Endothelial cell of umbilical vein (primary cell): ENCODE results near the gene PPP2R2C. TPM values are rescaled to one million over a fixed set of nuclear protein-coding genes. Genes with fewer than 3 reads are reported as not detected.

Experiments used
- BruUV-seq: library from RNA; stranded (reverse); fragments of 400-500 nt; replicated peaks from 2 replicates; lab custom pipeline; 2021; lab: Mats Ljungman, UMichigan
- CTCF ChIA-PET: fragments of 300-600, 350-600 bp; sonication (Branson Sonifier 250); formaldehyde crosslinking; loops from one replicate; lab custom pipeline; 2021; ENCODE audit warnings: antibody characterized with exemption, inconsistent platforms; lab: Charles Lee
- POLR2A ChIA-PET: fragments of 300-600, 350-600 bp; sonication (Branson Sonifier 250); formaldehyde crosslinking; loops from one replicate; lab custom pipeline; 2021; ENCODE audit warnings: antibody characterized with exemption, inconsistent platforms; lab: Charles Lee
- DNase-seq: peaks from one replicate; pipeline ENCODE4 v3.0.0-alpha.2; 2011; ENCODE audit warnings: low read depth, low spot score
- FAIRE-seq: peaks from 2 replicates; lab custom pipeline; 2011; peaks lifted over from hg19 to GRCh38; lab: Jason Lieb, UNC
- H2AFZ ChIP-seq: 2 replicates; pipeline ENCODE4 v1.6.0; 2012; ENCODE audit warnings: low read depth, low read length, control low read depth, inconsistent platforms
- H3K27ac ChIP-seq: 2 replicates; pipeline ENCODE4 v1.5.1; 2011; ENCODE audit warnings: low read depth, mild to moderate bottlenecking, control low read depth, low read length, moderate library complexity; ENCODE audit not compliant: insufficient read depth
- H3K27me3 ChIP-seq, 2 experiments: 2 replicates each; pipeline versions ENCODE4 v1.6.0 to v1.6.1; 2011; ENCODE audit warnings: low read length in 2 of 2, mixed read lengths in 1 of 2; ENCODE audit not compliant: control insufficient read depth in 2 of 2, insufficient read depth in 2 of 2
- H3K36me3 ChIP-seq, 2 experiments: 2 replicates in 1 of 2; 3 replicates in 1 of 2; pipeline ENCODE4 v1.5.1; 2011; ENCODE audit warnings: low read length in 2 of 2, mild to moderate bottlenecking in 1 of 2, moderate library complexity in 1 of 2; ENCODE audit not compliant: control insufficient read depth in 2 of 2, insufficient read depth in 2 of 2; ENCODE audit errors: extremely low read depth in 1 of 2
- H3K4me1 ChIP-seq: 3 replicates; pipeline ENCODE4 v1.5.1; 2011; ENCODE audit warnings: mild to moderate bottlenecking, low read length; ENCODE audit not compliant: control insufficient read depth, insufficient read depth; ENCODE audit errors: extremely low read depth
- H3K4me2 ChIP-seq: 2 replicates; pipeline ENCODE4 v1.6.1; 2011; ENCODE audit warnings: low read length, control low read depth, mixed read lengths; ENCODE audit not compliant: insufficient read depth
- H3K4me3 ChIP-seq, 3 experiments: fragments of 200-600 bp in 1 of 3; sonication (generic), shearing (Covaris generic) in 1 of 3; replicated peaks in 1 of 3; 2 replicates each; pipeline ENCODE4 v1.5.1; 2011 to 2016; ENCODE audit warnings: control low read depth in 3 of 3, low read length in 3 of 3, mild to moderate bottlenecking in 2 of 3, inconsistent platforms in 1 of 3, low read depth in 1 of 3, moderate library complexity in 1 of 3; ENCODE audit not compliant: insufficient read depth in 1 of 3
- H3K79me2 ChIP-seq: 2 replicates; pipeline ENCODE4 v1.6.0; 2012; ENCODE audit warnings: low read length, inconsistent platforms; ENCODE audit not compliant: control insufficient read depth, insufficient read depth
- H3K9ac ChIP-seq: replicated peaks from 2 replicates; pipeline ENCODE3; 2011; ENCODE audit warnings: low read length, control low read depth; ENCODE audit not compliant: insufficient read depth; ENCODE audit errors: extremely low read depth
- H3K9me1 ChIP-seq: replicated peaks from 3 replicates; pipeline ENCODE4 v1.6.0; 2011; ENCODE audit warnings: mild to moderate bottlenecking, low read length; ENCODE audit not compliant: control insufficient read depth, insufficient read depth; ENCODE audit errors: extremely low read depth
- H3K9me3 ChIP-seq: replicated peaks from 2 replicates; pipeline ENCODE4 v1.5.1; 2012; ENCODE audit warnings: low read length, inconsistent platforms; ENCODE audit not compliant: control insufficient read depth, insufficient read depth
- H4K20me1 ChIP-seq: replicated peaks from 2 replicates; pipeline ENCODE3; 2011; ENCODE audit warnings: mild to moderate bottlenecking, low read length; ENCODE audit not compliant: control insufficient read depth, insufficient read depth; ENCODE audit errors: extremely low read depth
- EZH2 ChIP-seq: IDR thresholded peaks from 2 replicates; pipeline ENCODE4 v1.6.1; 2012; ENCODE audit warnings: borderline replicate concordance, low read depth, mild to moderate bottlenecking, moderate library complexity, low read length, inconsistent platforms; ENCODE audit not compliant: severe bottlenecking
- FOS ChIP-seq: IDR thresholded peaks from 2 replicates; pipeline ENCODE4 v1.6.1; 2011; ENCODE audit warnings: mild to moderate bottlenecking, low read length, moderate library complexity, borderline replicate concordance; ENCODE audit not compliant: insufficient read depth
- GATA2 ChIP-seq: IDR thresholded peaks from 2 replicates; pipeline ENCODE4 v1.7.0; 2011; ENCODE audit warnings: low read depth, mild to moderate bottlenecking, moderate library complexity, mixed read lengths, low read length; ENCODE audit not compliant: insufficient read length, insufficient read depth
- JUN ChIP-seq: IDR thresholded peaks from 2 replicates; pipeline ENCODE4 v1.6.1; 2011; ENCODE audit warnings: borderline replicate concordance, low read depth; ENCODE audit not compliant: insufficient read length, insufficient read depth
- MYC ChIP-seq: IDR thresholded peaks from one replicate; pipeline ENCODE4 v1.6.1; 2011; ENCODE audit warnings: mild to moderate bottlenecking, low read depth, low read length
- POLR2A ChIP-seq: IDR thresholded peaks from 2 replicates; pipeline ENCODE4 v1.6.1; 2012; ENCODE audit warnings: low read depth, mild to moderate bottlenecking, control low read depth, low read length
- POLR2AphosphoS5 ChIP-seq: IDR thresholded peaks from 2 replicates; pipeline ENCODE4 v1.6.1; 2012; ENCODE audit warnings: low read depth, mild to moderate bottlenecking, control low read depth, low read length, moderate library complexity; ENCODE audit not compliant: insufficient read depth
- dilution Hi-C: fragments of 300-500 bp; cut with MboI; formaldehyde crosslinking; loops from one replicate; pipeline ENCODE4 v1.15.0; 2019; ENCODE audit warnings: low sequenced_read_pairs; ENCODE audit not compliant: extremely low pct_ligation_motif_present
- intact Hi-C: fragments of 100-400 bp; cut with micrococcal nuclease; formaldehyde crosslinking; loops from one replicate; pipeline ENCODE4 v1.10.0; 2022
- polyA plus RNA-seq, 4 experiments: library from polyadenylated mRNA; depleted of rRNA in 3 of 4; stranded (reverse) in 3 of 4; unstranded in 1 of 4; fragments of >200 nt; gene quantifications; 2 replicates each; pipeline versions ENCODE4 v1.2.1 to v1.2.3, GENCODE V29; 2011 to 2012; ENCODE audit warnings: missing spikeins in 1 of 4
- total RNA-seq: library from RNA; stranded (reverse); gene quantifications from 2 replicates; pipeline ENCODE4 v1.2.3, GENCODE V29; 2021
- TF ChIP-seq, protein P1 (sequence below), 2 donors: IDR thresholded peaks; 1 replicate in 1 of 2; 2 replicates in 1 of 2; pipeline ENCODE4 v1.5.1; 2011; ENCODE audit warnings: low read length in 2 of 2, mild to moderate bottlenecking in 2 of 2, moderate library complexity in 2 of 2, control low read depth in 1 of 2, inconsistent platforms in 1 of 2, low read depth in 1 of 2; ENCODE audit not compliant: insufficient read depth in 1 of 2; ENCODE audit errors: extremely low read depth in 1 of 2
- TF ChIP-seq, protein P2 (sequence below): IDR thresholded peaks from 2 replicates; pipeline ENCODE4 v1.6.1; 2011; ENCODE audit not compliant: insufficient read depth, insufficient read length

Gene PPP2R2C
- total and polyA plus RNA-seq, 2 donors (not counting 3 experiments of a cell fraction or from before 2014, with no cell fraction given): 0.03 to 0.09 TPM

DNA sequence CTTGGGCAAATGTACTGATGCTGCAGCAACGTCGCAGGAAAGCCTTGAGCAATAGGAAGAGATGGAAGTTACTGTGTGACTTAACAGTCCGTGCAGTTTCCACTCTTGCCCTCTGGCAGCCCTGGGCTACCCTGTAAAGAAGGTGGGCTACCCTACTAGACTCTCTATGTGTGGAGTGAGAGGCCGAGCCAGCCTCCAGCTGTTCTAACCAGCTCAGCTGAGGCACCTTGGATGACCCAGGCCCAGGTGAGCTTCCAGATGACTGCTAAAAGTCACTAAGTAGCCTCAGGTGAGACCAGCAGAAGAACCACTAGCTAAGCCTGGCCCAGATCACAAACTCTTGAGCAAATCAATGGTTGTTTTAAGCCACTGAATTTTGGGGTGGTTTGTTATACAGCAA, 34.9 kb upstream of the PPP2R2C start:
- Histone ChIP-seq H3K4me3 (no peak overlapping the region), H4K20me1 (no peaks in the 10 kb centered on the region), H2AFZ (no peak overlapping the region), H3K27ac (no peak overlapping the region), H3K9ac (no peak overlapping the region), H3K9me1 (no peaks in the 10 kb centered on the region), H3K4me1 (no peaks in the 10 kb centered on the region), H3K27me3 (no peaks in the 10 kb centered on the region), H3K9me3 (no peaks in the 10 kb centered on the region), H3K36me3 (no peaks in the 10 kb centered on the region), H3K4me2 (no peak overlapping the region), H3K79me2 (no peaks in the 10 kb centered on the region)
- dilution Hi-C loops (no loop called here), intact Hi-C loops (no loop called here)
- ChIA-PET CTCF (interaction anchor here (1.3 kb wide), 1 partner anchor 39 kb away, joined by 4 read pairs; no protein-coding TSS in a partner anchor), POLR2A (no interaction called here)
- no peak for DNase-seq
- TF ChIP-seq, protein P1, sequence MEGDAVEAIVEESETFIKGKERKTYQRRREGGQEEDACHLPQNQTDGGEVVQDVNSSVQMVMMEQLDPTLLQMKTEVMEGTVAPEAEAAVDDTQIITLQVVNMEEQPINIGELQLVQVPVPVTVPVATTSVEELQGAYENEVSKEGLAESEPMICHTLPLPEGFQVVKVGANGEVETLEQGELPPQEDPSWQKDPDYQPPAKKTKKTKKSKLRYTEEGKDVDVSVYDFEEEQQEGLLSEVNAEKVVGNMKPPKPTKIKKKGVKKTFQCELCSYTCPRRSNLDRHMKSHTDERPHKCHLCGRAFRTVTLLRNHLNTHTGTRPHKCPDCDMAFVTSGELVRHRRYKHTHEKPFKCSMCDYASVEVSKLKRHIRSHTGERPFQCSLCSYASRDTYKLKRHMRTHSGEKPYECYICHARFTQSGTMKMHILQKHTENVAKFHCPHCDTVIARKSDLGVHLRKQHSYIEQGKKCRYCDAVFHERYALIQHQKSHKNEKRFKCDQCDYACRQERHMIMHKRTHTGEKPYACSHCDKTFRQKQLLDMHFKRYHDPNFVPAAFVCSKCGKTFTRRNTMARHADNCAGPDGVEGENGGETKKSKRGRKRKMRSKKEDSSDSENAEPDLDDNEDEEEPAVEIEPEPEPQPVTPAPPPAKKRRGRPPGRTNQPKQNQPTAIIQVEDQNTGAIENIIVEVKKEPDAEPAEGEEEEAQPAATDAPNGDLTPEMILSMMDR (IDR thresholded peaks at IDR 0.05; ENCODE audit: extremely low read depth in 1 of 2, insufficient read depth in 1 of 2, low read depth in 1 of 2, low read length in 2 of 2): no peak
- TF ChIP-seq POLR2AphosphoS5 (no peak), GATA2 (no peak), JUN (no peak), EZH2 (no peak), POLR2A (no peak), FOS (no peak), MYC (no peak)
- TF ChIP-seq, protein P2, sequence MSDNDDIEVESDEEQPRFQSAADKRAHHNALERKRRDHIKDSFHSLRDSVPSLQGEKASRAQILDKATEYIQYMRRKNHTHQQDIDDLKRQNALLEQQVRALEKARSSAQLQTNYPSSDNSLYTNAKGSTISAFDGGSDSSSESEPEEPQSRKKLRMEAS: no peak
- no peak for FAIRE-seq
- no TSS peak for BruUV-seq
